HG03060 (cell line): ENCODE data around the gene SYNDIG1.

Source experiments
- ATAC-seq: cut with Tn5 transposase; IDR thresholded peaks from one replicate; pipeline ENCODE4 v1.9.1; 2021; ENCODE audit warnings: low read depth, moderate number of reproducible peaks; ENCODE audit not compliant: unreplicated experiment

The SYNDIG1 gene

GRCh38 chr20:24445510-24446170 is 23.8 kb upstream of the SYNDIG1 start:
- no peak for ATAC-seq

GRCh38 chr20:24446811-24447210 is 22.6 kb upstream of the SYNDIG1 start:
- ATAC-seq: no peak

- ATAC-seq: no peak
Observed at GRCh38 chr20:24448170-24448569, 21.3 kb upstream of the SYNDIG1 start.

GRCh38 chr20:24449026-24449720 is 20.3 kb upstream of the SYNDIG1 start:
- ATAC-seq: no peak

- no peak for ATAC-seq
Observed at GRCh38 chr20:24450177-24450576, 19.3 kb upstream of the SYNDIG1 start.

GRCh38 chr20:24450624-24451376 is 18.6 kb upstream of the SYNDIG1 start:
- ATAC-seq: no peak

GRCh38 chr20:24451428-24451827 is 18.0 kb upstream of the SYNDIG1 start:
- ATAC-seq: no peak

GRCh38 chr20:24452016-24452415 is 17.4 kb upstream of the SYNDIG1 start:
- no peak for ATAC-seq

GRCh38 chr20:24452498-24453127 is 16.8 kb upstream of the SYNDIG1 start:
- no peak for ATAC-seq

GRCh38 chr20:24453869-24454268 is 15.6 kb upstream of the SYNDIG1 start:
- no peak for ATAC-seq

GRCh38 chr20:24455081-24455480 is 14.3 kb upstream of the SYNDIG1 start:
- no peak for ATAC-seq

- ATAC-seq: no peak
Observed at GRCh38 chr20:24456398-24456781, 13.0 kb upstream of the SYNDIG1 start.

- no peak for ATAC-seq
Observed at GRCh38 chr20:24458436-24458835, 11.0 kb upstream of the SYNDIG1 start.

GRCh38 chr20:24459733-24460132 is 9.7 kb upstream of the SYNDIG1 start:
- ATAC-seq: no peak

GRCh38 chr20:24460712-24461111 is 8.7 kb upstream of the SYNDIG1 start:
- ATAC-seq: no peak

GRCh38 chr20:24461848-24462247 is 7.6 kb upstream of the SYNDIG1 start:
- no peak for ATAC-seq

GRCh38 chr20:24462460-24463010 is 6.9 kb upstream of the SYNDIG1 start:
- no peak for ATAC-seq

GRCh38 chr20:24465159-24465558 is 4.3 kb upstream of the SYNDIG1 start:
- no peak for ATAC-seq

GRCh38 chr20:24465730-24466129 is 3.7 kb upstream of the SYNDIG1 start:
- no peak for ATAC-seq

- ATAC-seq: no peak
Observed at GRCh38 chr20:24468401-24469115, 871 bp upstream of the SYNDIG1 start.
